HT1080 (cell line): ENCODE measurements around the gene INPP5K. TPM values are rescaled to one million over a fixed set of nuclear protein-coding genes. Genes with fewer than 3 reads are reported as not detected.
"Not testable (repeated sequence)": the region's sequence is repeated elsewhere in the genome, so short reads cannot be mapped to it uniquely, and the experiment has no call there.

Experiments
- DNase-seq: peaks from one replicate; pipeline ENCODE4 v3.0.0-alpha.2; 2015; ENCODE audit warnings: low read depth
- polyA plus RNA-seq, 2 experiments: library from polyadenylated mRNA; depleted of rRNA; stranded (reverse); fragments of >200 nt; gene quantifications; 2 replicates each; pipeline ENCODE4 v1.2.3, GENCODE V29; 2015
- total RNA-seq: library from RNA; depleted of rRNA; stranded (reverse); fragments of >200 nt; shearing (Covaris generic); gene quantifications from 2 replicates; pipeline ENCODE4 v1.2.3, GENCODE V29; 2014; rRNA removed

INPP5K gene
- total RNA-seq = 35.3 and 46.9 TPM in 2 replicates
- polyA plus RNA-seq (2015; cell fraction: cytosol; rRNA removed) = 27.7 and 30.3 TPM in 2 replicates
- 29.7 and 30.8 TPM in 2 replicates for polyA plus RNA-seq (2015; cell fraction: nucleus; rRNA removed)

DNA sequence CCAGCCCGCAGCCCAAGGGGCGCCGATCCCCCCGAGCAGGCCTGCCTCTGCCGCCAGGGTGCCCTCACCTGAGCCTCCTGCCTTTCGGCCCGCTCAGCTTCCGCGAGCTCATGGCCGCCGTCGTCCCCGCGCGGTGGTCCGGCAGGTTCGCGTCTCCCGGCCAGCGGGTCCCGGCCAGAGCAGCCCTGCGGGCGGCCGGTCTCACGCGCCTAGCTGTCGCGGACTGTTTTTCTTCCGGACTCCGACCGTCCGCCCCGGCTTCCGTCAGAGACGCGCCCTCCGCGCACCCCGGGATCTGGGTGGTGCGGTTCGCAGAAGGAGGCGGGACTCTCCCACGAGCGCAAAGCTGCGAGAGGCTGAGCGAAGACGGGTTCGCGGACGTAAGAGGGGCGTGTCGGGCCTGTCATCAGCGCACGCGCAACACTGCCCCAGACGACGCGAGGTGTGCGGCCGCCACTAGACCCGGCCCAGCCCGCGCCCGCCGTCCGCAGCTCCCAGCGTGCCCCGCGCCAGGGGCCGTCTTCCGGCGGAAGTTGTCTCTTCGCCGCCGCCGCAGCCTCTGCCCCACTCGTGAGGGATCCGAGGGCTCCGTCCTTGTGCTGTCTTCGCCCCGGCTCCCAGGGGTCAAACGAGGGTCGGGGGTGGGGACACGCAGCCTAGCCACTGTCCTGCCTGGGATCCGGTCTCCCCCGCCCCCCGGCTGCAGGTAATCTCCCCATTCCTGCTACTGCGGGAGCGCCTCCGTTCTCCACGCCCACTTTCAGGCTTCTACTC lies at the start of gene INPP5K:
Gene INPP5K, minus strand, starts transcription at position 225 of the 774 bp plus-strand sequence. Its CDS starts 113 bp downstream, at position 112.
- peak; percentile 97 for DNase-seq

GRCh38 chr17:1565877-1566276 lies 49.5 kb upstream of the INPP5K start:
- no peak for DNase-seq

DNA sequence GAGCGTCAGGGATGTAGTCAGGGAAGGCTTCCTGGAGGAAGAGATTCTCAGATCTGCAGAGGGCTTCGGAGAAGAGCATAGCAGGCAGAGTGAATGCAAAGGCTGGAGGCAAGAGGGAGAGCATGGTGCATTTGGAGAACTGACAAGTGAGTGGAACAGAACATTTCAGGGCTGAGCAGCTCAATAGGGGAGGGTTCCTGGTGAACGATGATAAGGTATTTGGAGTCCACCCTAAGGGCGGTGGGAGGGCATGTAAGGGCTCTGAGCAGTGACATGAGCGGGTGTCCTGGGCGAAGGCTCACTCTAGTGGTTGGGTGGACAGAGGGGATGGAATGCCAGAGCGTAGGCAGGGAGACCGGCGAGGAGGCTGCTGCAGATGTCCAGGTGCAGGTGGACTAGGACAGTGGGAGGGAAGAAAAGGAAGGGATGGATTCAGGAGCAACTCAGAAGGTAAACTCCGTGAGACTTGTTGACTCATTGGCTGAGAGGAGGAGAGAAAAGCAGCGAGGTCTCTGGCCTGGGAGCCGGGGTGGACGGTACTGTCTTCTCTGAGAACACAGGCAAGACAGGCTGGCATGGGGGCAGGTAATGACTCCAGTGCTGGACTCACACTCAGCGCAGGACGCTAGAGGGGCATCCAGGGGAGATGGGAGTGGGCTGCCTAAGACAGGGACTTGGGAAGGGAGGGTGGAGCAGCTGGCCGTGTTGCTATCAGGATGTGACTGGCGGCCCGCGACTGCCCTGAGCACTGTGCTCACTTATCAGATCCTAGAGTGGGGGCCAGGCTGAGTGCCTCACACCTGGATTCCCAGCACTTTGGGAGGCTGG lies 47.6 kb upstream of the INPP5K start:
- DNase-seq = no peak

DNA sequence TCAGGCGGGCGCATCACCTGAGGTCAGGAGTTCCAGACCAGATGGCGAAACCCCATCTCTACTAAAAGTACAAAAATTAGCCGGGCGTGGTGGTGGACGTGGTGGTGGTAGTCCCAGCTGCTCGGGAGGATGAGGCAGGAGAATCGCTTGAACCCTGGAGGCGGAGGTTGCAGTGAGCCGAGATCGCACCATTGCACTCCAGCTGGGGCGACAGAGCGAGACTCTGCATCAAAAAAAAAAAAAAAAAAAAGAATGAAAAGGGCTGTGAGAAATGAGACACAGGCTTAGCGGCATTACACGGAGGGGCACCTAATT lies 47.0 kb upstream of the INPP5K start:
- DNase-seq = not testable (repeated sequence)

DNA sequence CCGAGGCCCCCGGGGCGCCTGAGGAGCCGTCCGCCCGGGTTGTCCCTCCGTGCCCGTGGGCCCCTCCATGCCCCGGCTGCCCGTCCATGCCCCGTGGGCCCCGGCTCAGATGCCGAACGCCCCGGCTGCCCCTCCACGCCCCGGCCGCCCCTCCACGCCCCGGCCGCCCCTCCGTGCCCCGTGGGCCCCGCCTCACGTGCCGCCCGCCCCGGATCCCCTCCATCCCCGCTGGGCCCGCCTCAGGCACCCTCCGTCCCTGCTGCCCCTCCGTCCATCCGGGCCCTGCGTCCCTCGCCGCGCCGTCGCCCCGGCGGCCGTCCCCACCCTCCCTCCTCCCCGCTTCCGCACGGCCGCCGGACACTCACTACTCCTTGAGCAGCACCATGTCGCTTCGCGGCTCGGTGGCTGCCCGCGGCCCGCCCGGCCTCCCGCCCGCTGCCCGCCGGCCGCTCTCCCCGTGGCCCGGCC lies 45.8 kb upstream of the INPP5K start:
- DNase-seq = no peak

DNA sequence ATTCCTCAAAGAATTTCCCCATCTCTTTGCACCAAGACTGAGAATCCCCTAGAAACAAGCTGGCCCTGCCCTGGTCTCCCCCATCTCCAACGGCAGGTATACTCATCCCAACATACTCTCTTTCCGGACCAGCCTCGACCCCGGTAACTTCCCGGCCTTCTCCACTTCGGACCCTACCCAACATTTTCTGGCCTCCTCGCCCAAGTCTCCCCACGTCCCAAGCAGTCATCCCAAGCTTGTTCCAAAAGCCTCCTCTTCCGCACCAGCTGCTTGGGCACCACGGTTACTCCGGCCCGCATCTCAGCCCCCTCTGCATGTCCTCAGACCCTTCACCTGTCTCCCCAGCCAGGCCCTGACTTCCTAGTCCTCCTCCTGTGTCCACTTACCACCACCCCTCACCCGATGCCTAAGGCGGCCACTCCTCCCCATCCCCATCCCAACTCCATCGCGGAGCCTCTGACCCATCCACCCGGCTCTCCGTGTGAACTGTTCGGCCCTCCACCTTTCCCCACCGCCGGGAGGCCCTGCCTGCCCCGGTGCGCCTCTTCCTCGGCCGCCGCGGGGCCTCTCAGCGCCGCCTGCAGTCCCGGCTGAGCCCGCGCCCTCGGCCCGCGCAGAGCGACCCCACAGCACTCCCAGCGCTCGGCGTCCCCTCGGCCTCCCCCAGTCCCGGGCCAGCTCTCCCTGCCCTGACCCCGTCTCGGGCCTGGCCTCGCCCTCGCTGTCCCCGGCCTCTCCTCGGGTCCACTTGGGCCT lies 45.2 kb upstream of the INPP5K start:
- no peak for DNase-seq

- DNase-seq = no peak
These were observed 44.5 kb upstream of the INPP5K start for GRCh38 chr17:1560858-1561355.

GRCh38 chr17:1560101-1560857 lies 43.9 kb upstream of the INPP5K start:
- no peak for DNase-seq

DNA sequence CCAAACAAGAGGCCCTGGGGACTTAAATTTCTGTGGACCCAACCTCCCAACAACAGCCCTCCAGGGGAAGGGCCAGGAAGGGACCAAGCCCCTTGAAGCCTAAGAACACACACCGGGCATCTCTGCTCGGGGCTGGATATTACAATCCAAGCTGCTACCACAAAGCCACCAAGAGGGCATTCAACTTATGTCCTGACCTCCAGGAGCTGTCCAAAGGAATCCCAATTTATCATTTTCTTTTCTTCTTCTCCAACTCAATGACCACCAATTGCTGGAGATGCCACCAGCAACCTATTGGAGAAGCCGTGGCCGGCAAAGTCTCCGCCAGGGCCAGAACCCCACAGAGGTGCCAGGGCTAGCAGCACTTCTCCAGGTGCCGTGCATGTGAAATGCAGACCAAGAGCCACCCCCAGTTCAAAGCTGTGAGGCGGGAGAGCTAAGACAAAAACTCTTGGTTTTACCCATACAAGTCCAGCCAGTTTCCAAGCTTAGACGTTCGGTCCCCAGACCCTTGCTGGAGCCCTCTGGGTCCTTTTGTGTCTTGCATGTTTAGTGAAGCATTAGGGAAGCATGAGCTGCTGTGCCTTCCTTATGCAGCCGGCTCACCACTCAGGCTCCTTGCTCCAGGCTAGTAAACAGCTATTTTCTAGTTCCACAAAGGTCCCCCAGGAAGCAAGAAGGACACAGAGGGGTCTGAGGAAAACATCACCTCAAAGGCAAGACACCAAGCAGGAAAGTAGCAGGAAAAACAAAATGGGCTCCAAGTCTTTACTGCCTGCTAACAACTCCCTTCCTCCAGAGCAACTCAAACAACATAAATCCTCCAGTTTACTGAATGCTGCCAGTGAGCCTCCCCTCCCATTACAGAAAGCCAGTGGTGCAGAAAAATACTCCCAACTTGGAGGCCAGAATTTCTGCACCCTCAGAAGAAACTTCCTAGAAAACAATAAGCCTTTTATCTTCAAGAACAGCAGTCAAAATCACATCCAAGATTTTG lies 42.9 kb upstream of the INPP5K start:
- no peak for DNase-seq

DNA sequence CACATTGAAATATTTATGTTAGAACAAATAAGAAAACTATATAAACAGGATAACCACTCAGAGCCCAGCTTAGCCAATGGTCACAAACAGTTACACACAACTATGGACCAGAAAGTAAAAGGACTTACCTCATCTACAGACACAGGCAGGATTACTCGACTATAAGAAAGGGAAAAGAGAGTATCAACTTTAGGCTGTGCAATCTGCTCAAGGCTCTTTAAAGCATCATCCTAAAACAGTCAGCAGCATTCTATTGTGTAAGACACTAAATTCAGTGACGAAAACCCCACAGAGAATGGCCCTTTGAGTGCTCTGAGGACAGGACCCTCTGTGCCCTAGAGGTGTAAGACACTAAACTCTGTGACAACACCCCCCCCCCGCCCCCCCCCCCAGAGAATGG lies 42.0 kb upstream of the INPP5K start:
- DNase-seq = no peak

GRCh38 chr17:1557355-1558095 lies 41.1 kb upstream of the INPP5K start:
- DNase-seq = no peak

- no peak for DNase-seq
These were observed 39.4 kb upstream of the INPP5K start for GRCh38 chr17:1555651-1556471.

DNA sequence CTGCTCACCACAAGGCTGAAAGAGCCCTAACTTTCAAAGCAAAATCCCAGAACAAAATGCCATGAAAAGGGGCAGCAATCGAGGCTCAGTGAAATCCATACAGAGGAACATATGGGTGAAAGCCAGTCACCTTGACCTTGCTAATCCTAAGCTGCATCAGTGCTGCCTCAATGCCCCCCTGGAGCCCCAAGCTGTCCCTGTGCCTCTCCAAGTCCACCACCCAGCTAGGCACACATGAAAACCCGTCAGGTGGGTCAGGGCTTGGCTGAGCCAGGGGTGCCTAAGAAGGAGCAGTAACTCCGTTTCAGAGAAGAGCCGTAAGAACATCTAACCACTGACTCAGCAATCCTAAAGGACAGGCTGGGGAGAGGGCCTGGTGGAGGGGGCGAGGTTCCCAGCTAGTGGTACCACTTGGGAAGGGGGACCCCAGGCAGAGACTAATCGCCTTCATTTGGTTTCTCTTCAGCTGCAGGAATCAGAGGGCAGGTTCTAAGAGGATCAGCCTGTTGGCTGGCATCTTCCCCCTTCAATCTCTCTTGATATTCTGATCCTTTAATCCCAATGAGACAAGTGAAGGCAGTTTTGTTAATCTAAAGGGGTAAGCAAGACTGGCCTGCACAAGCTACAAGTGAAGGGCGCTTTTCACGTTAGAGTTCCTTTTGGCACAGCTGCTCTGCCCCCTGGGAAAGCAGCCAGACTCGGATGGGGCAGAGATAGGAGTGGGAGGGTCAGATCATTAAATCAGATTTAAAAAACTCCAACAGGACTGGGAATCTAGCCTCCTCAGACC lies 38.5 kb upstream of the INPP5K start:
- no peak for DNase-seq

DNA sequence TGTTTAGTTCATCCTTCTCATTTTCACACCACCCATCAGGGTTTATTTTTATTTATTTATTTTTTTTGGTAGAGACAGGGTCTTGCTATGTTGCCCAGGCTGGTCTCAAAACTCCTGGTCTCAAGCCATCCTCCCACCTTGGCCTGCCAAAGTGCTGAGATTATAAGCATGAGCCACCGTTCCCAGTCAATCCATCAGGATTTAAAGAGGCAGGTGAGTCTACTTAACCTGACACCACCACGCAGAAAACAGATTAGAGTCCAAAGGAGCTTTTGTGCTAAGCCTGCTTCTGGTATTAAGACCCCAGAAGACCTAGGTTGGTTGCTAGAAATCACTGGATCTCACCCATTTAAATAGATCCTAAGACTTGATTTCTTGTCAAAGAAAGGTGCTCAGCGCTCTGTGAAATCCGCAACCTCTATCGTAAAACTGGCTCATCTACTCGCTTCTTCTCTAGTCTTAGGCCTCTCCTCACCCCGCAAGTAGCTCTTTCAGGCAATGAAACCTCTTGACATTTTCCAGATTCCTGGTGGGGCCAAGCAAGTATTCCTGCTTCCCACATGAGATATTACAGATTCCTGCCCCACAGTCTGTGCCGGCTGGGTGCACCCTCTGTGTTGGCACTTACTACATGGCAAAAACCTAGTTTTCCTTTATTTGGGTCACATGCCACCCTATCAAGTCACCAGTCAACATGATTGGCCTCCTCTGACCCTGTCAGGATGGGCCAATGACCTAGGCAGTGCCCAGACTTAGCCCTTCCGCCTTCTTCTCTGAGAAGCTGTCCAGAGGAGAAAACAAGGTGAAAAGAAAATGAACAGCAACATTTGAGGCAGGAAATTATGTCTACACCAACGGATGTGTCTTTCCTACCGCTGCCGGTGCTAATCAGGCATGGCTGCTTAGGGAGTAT lies 37.2 kb upstream of the INPP5K start:
- no peak for DNase-seq

- no peak for DNase-seq
These were observed 36.5 kb upstream of the INPP5K start for GRCh38 chr17:1552932-1553331.

DNA sequence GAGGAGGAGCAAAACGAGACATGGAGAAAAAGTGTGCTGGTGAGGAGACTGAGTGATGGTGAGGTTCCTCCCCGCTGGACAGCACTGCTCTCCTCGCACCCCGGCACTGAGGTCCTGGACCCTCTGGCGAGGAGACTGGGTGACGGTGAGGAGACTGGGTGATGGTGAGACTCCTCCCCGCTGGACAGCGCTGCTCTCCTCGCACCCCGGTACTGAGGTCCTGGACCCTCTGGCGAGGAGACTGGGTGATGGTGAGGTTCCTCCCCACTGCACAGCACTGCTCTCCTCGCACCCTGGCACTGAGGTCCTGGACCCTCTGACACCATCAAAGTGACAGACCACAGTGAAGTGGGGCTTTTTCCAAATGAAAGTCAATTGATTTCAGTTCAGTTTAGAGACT lies 35.3 kb upstream of the INPP5K start:
- DNase-seq = no peak
